A673 (cell line): ENCODE measurements around the gene NRL. TPM values are rescaled to one million over a fixed set of nuclear protein-coding genes. Genes with fewer than 3 reads are reported as not detected.

Experiments
- BruUV-seq: library from RNA; stranded (reverse); fragments of 400-500 nt; replicated peaks from 2 replicates; lab custom pipeline; 2021; lab: Mats Ljungman, UMichigan
- CTCF ChIA-PET: fragments of 300-600 bp; sonication (Branson Sonifier 250); formaldehyde crosslinking; loops from one replicate; lab custom pipeline; 2022; ENCODE audit warnings: antibody characterized with exemption; lab: Charles Lee
- POLR2A ChIA-PET: fragments of 300-600 bp; sonication (Branson Sonifier 250); formaldehyde crosslinking; loops from one replicate; lab custom pipeline; 2022; ENCODE audit warnings: antibody characterized with exemption; ENCODE audit not compliant: low non-redundant PET; lab: Charles Lee
- DNase-seq: peaks from one replicate; pipeline ENCODE4 v3.0.0-alpha.2; 2015; ENCODE audit warnings: low spot score
- H3K27ac ChIP-seq: fragments of 200-600 bp; sonication (generic); 2 replicates; pipeline ENCODE4 v1.5.1; 2016; ENCODE audit warnings: mixed run types, low read depth, mild to moderate bottlenecking, mixed read lengths, antibody characterized with exemption, low read length; ENCODE audit not compliant: poor library complexity, severe bottlenecking
- H3K27me3 ChIP-seq: fragments of 200-600 bp; sonication (generic); replicated peaks from 2 replicates; pipeline ENCODE4 v1.6.1; 2017; ENCODE audit warnings: mixed run types, low read depth, mild to moderate bottlenecking, mixed read lengths, antibody characterized with exemption, low read length; ENCODE audit not compliant: insufficient read depth, poor library complexity
- H3K36me3 ChIP-seq: fragments of 200-600 bp; sonication (generic); 2 replicates; pipeline ENCODE4 v1.6.1; 2016; ENCODE audit warnings: mixed run types, mild to moderate bottlenecking, mixed read lengths, antibody characterized with exemption, low read length; ENCODE audit not compliant: insufficient read depth, poor library complexity, severe bottlenecking
- H3K4me1 ChIP-seq: fragments of 200-600 bp; sonication (generic); 2 replicates; pipeline ENCODE4 v1.6.1; 2017; ENCODE audit warnings: mixed run types, mild to moderate bottlenecking, mixed read lengths, antibody characterized with exemption, low read length; ENCODE audit not compliant: insufficient read depth, poor library complexity, severe bottlenecking
- H3K4me3 ChIP-seq: fragments of 200-600 bp; sonication (generic); 2 replicates; pipeline ENCODE4 v1.5.1; 2016; ENCODE audit warnings: low read depth, mixed run types, mild to moderate bottlenecking, mixed read lengths, low read length; ENCODE audit not compliant: poor library complexity, severe bottlenecking
- H3K9me3 ChIP-seq: fragments of 200-600 bp; sonication (generic); 2 replicates; pipeline ENCODE4 v1.6.1; 2016; ENCODE audit warnings: mixed run types, low read depth, mild to moderate bottlenecking, mixed read lengths, antibody characterized with exemption, low read length; ENCODE audit not compliant: poor library complexity, severe bottlenecking
- EZH2 ChIP-seq: fragments of 200-600 bp; sonication (generic); IDR thresholded peaks from 2 replicates; pipeline ENCODE4 v1.6.1; 2017; ENCODE audit warnings: borderline replicate concordance, low read depth, mild to moderate bottlenecking, mixed read lengths, antibody characterized with exemption, low read length; ENCODE audit not compliant: poor library complexity, severe bottlenecking
- intact Hi-C: fragments of 100-400 bp; cut with micrococcal nuclease; formaldehyde crosslinking; loops from one replicate; pipeline ENCODE4 v1.10.0; 2022; ENCODE audit not compliant: unreplicated experiment
- total RNA-seq: library from RNA; stranded (reverse); gene quantifications from 2 replicates; pipeline ENCODE4 v1.2.3, GENCODE V29; 2021
- TF ChIP-seq, protein P1 (sequence below): fragments of 300-800, 200-600 bp; sonication (generic); conservative IDR thresholded peaks from 2 replicates; pipeline ENCODE4 v1.5.1; 2017; ENCODE audit warnings: low read depth, mild to moderate bottlenecking, antibody characterized with exemption, low read length, moderate library complexity, mixed read lengths

The NRL gene
- total RNA-seq, 1 experiment from 2014 or later: 1.9 TPM

DNA sequence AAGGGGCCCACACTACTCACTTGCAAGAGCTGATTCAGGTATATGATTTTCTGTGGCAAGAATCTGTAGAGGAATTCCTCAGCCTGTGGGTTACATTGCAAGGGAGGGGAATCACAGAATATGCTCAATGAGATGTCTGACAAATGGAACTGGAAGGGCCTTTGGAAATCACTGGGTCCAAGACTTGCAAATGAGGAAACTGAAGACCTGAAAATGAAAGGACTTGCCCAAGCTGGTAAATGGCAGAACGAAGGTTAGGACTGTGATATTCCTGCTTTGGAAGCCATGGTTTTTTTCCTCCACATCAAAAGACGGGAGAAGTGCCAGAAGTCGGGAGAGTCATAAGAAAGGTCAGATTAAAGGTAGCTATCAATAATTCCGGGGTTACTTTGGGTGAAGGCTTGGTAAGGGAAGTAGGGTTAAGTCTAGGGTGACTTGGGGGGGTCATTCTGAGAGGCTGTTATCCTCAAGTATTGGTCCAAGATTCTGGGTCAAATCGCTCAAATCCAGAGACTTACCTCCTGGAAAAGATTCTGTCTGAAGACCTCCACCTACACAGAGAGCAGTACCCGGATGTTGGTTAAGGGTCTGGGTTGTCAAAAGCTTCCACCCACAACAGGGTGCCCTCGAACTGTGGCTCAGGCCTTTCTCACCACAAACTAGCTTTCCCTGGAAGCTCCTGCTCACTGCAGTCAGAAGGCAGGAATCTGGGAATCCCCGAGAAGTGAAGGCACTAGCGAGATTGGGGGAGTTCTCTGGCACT is 31.1 kb upstream of the NRL start:
- ChIA-PET POLR2A (interaction anchor here (0.6 to 1.0 kb wide), 2 partner anchors 10 to 31 kb away, joined by 3 read pairs; partner anchors contain the start of genes DCAF11, NRL and PSME1), CTCF (interaction anchor here (1.0 kb wide), 1 partner anchor 38 kb away, joined by 3 read pairs; no protein-coding TSS in a partner anchor)
- Histone ChIP-seq H3K4me3 (peak overlapping the region; percentile 90), H3K9me3 (no peaks in the 10 kb centered on the region), H3K4me1 (peaks cover 12% of the 10 kb centered on the region), H3K27ac (peak overlapping the region; percentile 87), H3K36me3 (peaks cover 30% of the 10 kb centered on the region), H3K27me3 (no peaks in the 10 kb centered on the region)
- TSS peak; percentile 51 for BruUV-seq
- TF ChIP-seq, protein P1, sequence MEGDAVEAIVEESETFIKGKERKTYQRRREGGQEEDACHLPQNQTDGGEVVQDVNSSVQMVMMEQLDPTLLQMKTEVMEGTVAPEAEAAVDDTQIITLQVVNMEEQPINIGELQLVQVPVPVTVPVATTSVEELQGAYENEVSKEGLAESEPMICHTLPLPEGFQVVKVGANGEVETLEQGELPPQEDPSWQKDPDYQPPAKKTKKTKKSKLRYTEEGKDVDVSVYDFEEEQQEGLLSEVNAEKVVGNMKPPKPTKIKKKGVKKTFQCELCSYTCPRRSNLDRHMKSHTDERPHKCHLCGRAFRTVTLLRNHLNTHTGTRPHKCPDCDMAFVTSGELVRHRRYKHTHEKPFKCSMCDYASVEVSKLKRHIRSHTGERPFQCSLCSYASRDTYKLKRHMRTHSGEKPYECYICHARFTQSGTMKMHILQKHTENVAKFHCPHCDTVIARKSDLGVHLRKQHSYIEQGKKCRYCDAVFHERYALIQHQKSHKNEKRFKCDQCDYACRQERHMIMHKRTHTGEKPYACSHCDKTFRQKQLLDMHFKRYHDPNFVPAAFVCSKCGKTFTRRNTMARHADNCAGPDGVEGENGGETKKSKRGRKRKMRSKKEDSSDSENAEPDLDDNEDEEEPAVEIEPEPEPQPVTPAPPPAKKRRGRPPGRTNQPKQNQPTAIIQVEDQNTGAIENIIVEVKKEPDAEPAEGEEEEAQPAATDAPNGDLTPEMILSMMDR: no peak
- TF ChIP-seq EZH2: no peak
- intact Hi-C loops: loop anchor here (5.0 kb wide), 1 partner anchor 41 kb away; the partner anchor contains the start of gene IPO4
- peak; percentile 33 for DNase-seq

- Histone ChIP-seq H3K27ac (no peak overlapping the region), H3K9me3 (no peaks in the 10 kb centered on the region), H3K4me3 (peak overlapping the region; percentile 90), H3K36me3 (peaks cover 23% of the 10 kb centered on the region), H3K27me3 (no peaks in the 10 kb centered on the region), H3K4me1 (peaks cover 12% of the 10 kb centered on the region)
- ChIA-PET POLR2A (no interaction called here), CTCF (no interaction called here)
- DNase-seq: no peak
- intact Hi-C loops: loop anchor here (5.0 kb wide), 1 partner anchor 42 kb away; the partner anchor contains the start of gene IPO4
- TF ChIP-seq, protein P1: no peak
- TF ChIP-seq EZH2: no peak
- BruUV-seq: no TSS peak
Observed at GRCh38 chr14:24145219-24145618, 30.5 kb upstream of the NRL start.

- Histone ChIP-seq H3K27me3 (no peaks in the 10 kb centered on the region), H3K4me1 (peaks cover 16% of the 10 kb centered on the region), H3K27ac (no peak overlapping the region), H3K36me3 (peaks cover 25% of the 10 kb centered on the region), H3K9me3 (no peaks in the 10 kb centered on the region), H3K4me3 (no peak overlapping the region)
- POLR2A ChIA-PET: no interaction called here
- DNase-seq: no peak
- CTCF ChIA-PET: no interaction called here
- no TSS peak for BruUV-seq
- intact Hi-C loops: no loop called here
- TF ChIP-seq EZH2: no peak
- TF ChIP-seq, protein P1: no peak
Observed at GRCh38 chr14:24144451-24144850, 29.7 kb upstream of the NRL start.
